Tibial artery (tissue), 4 donors: ENCODE measurements around the gene BACH2.
"Not testable (repeated sequence)": the region's sequence is repeated elsewhere in the genome, so short reads cannot be mapped to it uniquely, and the experiment has no call there.

ENCODE experiments used
- DNase-seq, 2 donors: peaks; one replicate each; pipeline ENCODE4 v3.0.0-alpha.2; 2019
- H3K27ac ChIP-seq, 2 donors: fragments of 200-600 bp; sonication (generic) in 1 of 2; 1 replicate in 1 of 2; 2 replicates in 1 of 2; pipeline ENCODE4 v1.5.1; 2018 to 2019; ENCODE audit warnings: mild to moderate bottlenecking in 1 of 2
- H3K27me3 ChIP-seq, 2 donors: fragments of 200-600 bp; sonication (generic) in 1 of 2; one replicate each; pipeline versions ENCODE4 v1.5.1 to v1.6.0; 2016 to 2019
- H3K36me3 ChIP-seq, 3 donors: fragments of 200-600 bp; sonication (generic) in 2 of 3; one replicate each; pipeline ENCODE4 v1.5.1; 2016 to 2019; ENCODE audit warnings: mild to moderate bottlenecking in 2 of 3
- H3K4me1 ChIP-seq, 4 donors: fragments of 200-600 bp; sonication (generic) in 2 of 4; 1 replicate in 3 of 4; 2 replicates in 1 of 4; pipeline ENCODE4 v1.5.1; 2016 to 2019
- H3K4me3 ChIP-seq, 2 donors: fragments of 200-600 bp; sonication (generic) in 1 of 2; 1 replicate in 1 of 2; 2 replicates in 1 of 2; pipeline ENCODE4 v1.5.1; 2018 to 2019; ENCODE audit warnings: mild to moderate bottlenecking in 2 of 2
- H3K9me3 ChIP-seq, 3 donors: fragments of 200-600 bp; sonication (generic) in 1 of 3; one replicate each; pipeline ENCODE4 v1.5.1; 2016 to 2019
- intact Hi-C: fragments of 100-400 bp; cut with DNase I; formaldehyde crosslinking; loops from one replicate; pipeline ENCODE4 v1.15.0; 2023; ENCODE audit warnings: low total_unique reads
- TF ChIP-seq, protein P1 (sequence below), 2 experiments: fragments of 200-600 bp in 1 of 2; fragments of 450-650 bp in 1 of 2; IDR thresholded peaks; one replicate each; pipeline ENCODE4 v1.5.1; 2017 to 2019; ENCODE audit warnings: antibody characterized with exemption in 2 of 2, mild to moderate bottlenecking in 1 of 2, moderate library complexity in 1 of 2

The BACH2 gene

DNA sequence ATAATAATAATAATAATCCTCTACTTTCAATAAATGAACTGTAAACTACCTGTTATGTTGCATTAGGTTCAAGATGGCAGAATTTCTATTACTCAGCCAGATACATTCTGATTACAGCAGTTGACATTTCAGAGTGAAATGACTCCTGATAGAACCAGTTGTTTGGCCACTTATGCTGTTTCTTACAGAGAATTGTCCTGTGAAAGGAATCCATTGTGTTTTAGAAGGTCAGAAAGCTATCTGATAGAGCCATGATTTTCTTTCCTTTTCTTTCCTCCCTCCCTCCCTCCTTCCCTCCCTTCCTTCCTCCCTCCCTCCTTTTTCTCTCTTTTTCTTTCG is 385.8 kb downstream of the BACH2 start:
- no peaks in the 10 kb centered on the region for H3K36me3 ChIP-seq
- H3K4me3 ChIP-seq = no peak overlapping the region
- H3K27me3 ChIP-seq = no peaks in the 10 kb centered on the region
- intact Hi-C loops = no loop called here
- H3K27ac ChIP-seq = no peak overlapping the region
- H3K4me1 ChIP-seq = no peaks in the 10 kb centered on the region
- DNase-seq = no peak
- H3K9me3 ChIP-seq = peaks cover 0 to 4% (median 2%) of the 10 kb centered on the region in 3 donors
- TF ChIP-seq, protein P1, sequence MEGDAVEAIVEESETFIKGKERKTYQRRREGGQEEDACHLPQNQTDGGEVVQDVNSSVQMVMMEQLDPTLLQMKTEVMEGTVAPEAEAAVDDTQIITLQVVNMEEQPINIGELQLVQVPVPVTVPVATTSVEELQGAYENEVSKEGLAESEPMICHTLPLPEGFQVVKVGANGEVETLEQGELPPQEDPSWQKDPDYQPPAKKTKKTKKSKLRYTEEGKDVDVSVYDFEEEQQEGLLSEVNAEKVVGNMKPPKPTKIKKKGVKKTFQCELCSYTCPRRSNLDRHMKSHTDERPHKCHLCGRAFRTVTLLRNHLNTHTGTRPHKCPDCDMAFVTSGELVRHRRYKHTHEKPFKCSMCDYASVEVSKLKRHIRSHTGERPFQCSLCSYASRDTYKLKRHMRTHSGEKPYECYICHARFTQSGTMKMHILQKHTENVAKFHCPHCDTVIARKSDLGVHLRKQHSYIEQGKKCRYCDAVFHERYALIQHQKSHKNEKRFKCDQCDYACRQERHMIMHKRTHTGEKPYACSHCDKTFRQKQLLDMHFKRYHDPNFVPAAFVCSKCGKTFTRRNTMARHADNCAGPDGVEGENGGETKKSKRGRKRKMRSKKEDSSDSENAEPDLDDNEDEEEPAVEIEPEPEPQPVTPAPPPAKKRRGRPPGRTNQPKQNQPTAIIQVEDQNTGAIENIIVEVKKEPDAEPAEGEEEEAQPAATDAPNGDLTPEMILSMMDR (IDR thresholded peaks at IDR 0.05) = no peak

DNA sequence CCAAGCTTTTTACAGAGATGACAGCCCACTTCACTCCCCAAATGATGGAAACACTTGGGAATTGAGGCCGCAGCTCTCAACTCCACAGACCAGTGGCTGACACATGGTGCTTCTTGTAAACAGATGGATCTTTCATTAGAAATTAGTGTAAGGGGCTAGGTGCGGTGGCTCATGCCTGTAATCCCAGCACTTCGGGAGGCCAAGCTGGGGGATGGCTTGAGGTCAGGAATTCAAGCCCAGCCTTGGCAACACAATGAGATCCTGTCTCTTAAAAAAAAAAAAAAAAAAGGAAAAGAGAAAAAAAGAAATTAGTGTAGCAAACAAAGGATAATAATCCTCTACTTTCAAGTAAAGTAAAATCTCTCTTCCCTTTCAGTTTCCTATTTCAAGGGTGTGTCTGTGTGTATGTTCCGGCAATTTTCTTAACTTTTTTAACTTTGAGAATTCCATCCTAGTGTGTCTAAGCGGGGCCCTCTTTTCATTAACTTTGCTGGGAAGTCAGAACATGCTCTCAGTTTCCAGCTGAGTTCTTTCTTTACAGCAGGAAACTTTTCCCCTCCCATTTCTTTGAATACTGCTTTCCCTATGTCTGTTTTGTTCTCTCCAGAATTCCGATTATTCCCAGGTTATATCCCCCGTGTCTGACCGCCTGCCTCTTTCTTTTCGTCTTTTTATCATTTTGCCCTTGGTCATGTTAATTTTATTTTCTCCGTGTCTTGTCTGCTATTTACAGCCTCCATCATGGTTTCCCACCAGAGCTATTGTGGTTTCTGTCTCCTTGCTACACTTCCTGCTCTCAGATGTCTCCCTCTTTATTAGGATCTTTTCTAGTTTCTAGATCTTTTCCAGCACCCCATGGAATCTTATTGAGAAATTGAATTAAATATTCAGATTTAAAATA is 386.4 kb downstream of the BACH2 start:
- intact Hi-C loops, H3K36me3 ChIP-seq, H3K27ac ChIP-seq, H3K4me1 ChIP-seq, DNase-seq, H3K27me3 ChIP-seq, H3K9me3 ChIP-seq, H3K4me3 ChIP-seq: not testable (repeated sequence)

DNA sequence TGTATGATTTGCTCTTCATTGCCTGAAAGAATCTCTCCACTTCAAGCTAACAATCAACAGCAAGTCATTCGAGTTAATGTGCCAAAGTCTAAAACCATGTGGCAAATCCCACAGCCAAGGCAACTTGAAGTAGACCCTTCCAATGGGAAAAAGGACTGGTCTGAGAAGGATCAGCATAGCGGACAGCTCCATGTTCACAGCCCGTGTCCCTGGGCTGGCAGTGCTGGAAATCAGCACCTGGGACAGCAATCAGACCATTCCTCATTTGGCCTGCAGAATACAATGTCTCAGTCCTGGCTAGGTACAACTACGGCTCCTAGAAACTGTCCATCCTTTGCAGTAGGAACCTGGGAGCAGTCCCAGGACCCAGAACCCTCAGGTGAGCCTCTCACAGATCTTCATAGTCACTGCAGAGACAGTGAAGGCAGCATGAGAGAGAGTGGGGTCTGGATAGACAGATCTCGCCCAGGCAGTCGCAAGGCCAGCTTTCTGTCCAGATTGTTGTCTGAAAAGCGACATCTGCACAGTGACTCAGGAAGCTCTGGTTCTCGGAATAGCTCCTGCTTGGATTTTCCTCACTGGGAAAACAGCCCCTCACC is 401.3 kb downstream of the BACH2 start:
- peaks cover 0 to 23% of the 10 kb centered on the region in 2 donors for H3K27me3 ChIP-seq
- H3K4me3 ChIP-seq = no peak overlapping the region
- H3K4me1 ChIP-seq = no peaks in the 10 kb centered on the region
- no peaks in the 10 kb centered on the region for H3K9me3 ChIP-seq
- H3K36me3 ChIP-seq = no peaks in the 10 kb centered on the region
- H3K27ac ChIP-seq = no peak overlapping the region
- intact Hi-C loops = no loop called here
- no peak for DNase-seq
- TF ChIP-seq, protein P1 (IDR thresholded peaks at IDR 0.05) = no peak

DNA sequence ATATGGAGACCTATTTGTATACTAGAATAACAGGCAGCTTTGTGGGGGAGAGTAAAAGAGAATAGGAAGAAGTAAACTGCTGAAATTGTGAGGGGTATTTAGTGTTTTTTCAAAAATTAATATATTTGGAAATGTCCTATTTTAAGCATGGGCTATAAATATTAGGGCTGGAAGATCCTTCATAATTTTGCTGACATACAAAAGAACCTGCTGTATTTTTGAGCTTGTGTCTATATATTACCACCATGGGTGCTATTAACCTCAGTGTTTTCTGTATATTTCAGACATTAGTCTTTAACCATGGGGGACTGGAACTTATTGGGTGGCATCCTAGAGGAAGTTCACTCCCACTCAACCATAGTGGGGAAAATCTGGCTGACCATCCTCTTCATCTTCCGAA is 402.5 kb downstream of the BACH2 start, which contains the start of gene GJA10:
Gene GJA10 (plus strand): TSS at position 301 of the 400 bp plus-strand sequence. CDS start 0 bp downstream, at position 301.
- intact Hi-C loops = no loop called here
- Histone ChIP-seq H3K36me3 (no peaks in the 10 kb centered on the region), H3K4me3 (no peak within 1 kb of the TSS), H3K27ac (no peak within 1 kb of the TSS), H3K9me3 (no peaks in the 10 kb centered on the region), H3K27me3 (peaks cover 0 to 23% of the 10 kb centered on the region in 2 donors), H3K4me1 (no peaks in the 10 kb centered on the region)
- TF ChIP-seq, protein P1 (IDR thresholded peaks at IDR 0.05) = no peak
- no peak for DNase-seq

DNA sequence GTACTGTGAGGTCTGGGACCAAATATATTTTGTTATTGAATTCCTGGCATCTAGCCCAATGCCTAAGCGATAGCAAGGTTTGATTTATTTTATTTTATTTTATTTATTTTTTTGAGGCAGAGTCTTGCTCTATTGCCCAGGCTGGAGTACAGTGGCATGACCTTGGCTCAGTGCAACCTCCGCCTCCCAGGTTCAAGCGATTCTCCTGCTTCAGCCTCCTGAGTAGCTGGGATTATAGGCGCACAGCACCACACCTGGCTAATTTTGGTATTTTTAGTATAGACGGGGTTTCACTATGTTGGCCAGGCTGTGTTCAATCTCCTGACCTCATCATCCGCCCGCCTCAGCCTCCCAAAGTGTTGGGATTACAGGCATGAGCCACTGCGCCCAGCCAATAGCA is 404.1 kb downstream of the BACH2 start:
- peaks cover 0 to 31% of the 10 kb centered on the region in 2 donors for H3K27me3 ChIP-seq
- H3K4me3 ChIP-seq, H3K9me3 ChIP-seq, H3K36me3 ChIP-seq, DNase-seq, H3K27ac ChIP-seq, intact Hi-C loops, H3K4me1 ChIP-seq: not testable (repeated sequence)

DNA sequence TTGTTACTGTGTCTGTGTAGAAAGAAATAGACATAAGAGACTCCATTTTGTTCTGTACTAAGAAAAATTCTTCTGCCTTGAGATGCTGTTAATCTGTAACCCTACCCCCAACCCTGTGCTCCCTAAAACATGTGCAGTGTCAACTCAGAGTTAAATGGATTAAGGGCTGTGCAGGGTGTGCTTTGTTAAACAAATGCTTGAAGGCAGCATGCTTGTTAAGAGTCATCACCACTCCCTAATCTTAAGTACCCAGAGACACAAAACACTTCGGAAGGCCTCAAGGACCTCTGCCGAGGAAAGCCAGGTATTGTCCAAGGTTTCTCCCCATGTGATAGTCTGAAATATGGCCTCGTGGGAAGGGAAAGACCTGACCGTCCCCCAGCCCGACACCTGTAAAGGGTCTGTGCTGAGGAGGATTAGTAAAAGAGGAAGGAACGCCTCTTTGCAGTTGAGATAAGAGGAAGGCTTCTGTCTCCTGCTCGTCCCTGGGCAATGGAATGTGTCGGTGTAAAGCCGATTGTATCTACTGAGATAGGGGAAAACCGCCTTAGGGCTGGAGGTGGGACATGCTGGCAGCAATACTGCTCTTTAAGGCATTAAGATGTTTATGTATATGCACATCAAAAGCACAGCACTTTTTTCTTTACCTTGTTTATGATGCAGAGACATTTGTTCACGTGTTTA is 405.7 kb downstream of the BACH2 start:
- H3K27ac ChIP-seq, H3K36me3 ChIP-seq, H3K9me3 ChIP-seq, intact Hi-C loops, H3K4me1 ChIP-seq, DNase-seq, H3K4me3 ChIP-seq: not testable (repeated sequence)
- H3K27me3 ChIP-seq = peaks cover 0 to 31% of the 10 kb centered on the region in 2 donors

DNA sequence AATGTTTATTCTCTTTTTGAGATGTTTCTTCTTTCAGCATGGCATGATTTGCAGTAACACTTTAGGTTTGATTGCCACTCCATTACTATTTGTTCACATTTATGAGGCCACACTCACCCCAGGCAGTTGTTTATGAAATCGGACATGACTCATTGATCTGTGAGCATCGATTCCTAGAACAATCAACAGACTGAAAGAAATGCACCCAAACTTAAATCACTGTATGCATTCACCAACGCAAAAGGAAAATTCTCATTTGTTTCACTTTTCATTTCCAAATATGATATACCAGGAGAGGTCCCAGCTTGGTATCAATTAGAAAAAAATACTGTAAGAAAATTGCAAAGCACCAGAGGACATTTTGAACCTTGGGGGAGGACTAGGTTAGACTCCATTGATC is 407.8 kb downstream of the BACH2 start:
- H3K36me3 ChIP-seq = no peaks in the 10 kb centered on the region
- TF ChIP-seq, protein P1 (IDR thresholded peaks at IDR 0.05) = no peak
- no peak for DNase-seq
- H3K4me3 ChIP-seq = no peak overlapping the region
- intact Hi-C loops = no loop called here
- no peaks in the 10 kb centered on the region for H3K4me1 ChIP-seq
- no peaks in the 10 kb centered on the region for H3K9me3 ChIP-seq
- no peak overlapping the region for H3K27ac ChIP-seq
- peaks cover 0 to 31% of the 10 kb centered on the region in 2 donors for H3K27me3 ChIP-seq
